ENCODE data around the gene LPO.

Gene LPO

DNA sequence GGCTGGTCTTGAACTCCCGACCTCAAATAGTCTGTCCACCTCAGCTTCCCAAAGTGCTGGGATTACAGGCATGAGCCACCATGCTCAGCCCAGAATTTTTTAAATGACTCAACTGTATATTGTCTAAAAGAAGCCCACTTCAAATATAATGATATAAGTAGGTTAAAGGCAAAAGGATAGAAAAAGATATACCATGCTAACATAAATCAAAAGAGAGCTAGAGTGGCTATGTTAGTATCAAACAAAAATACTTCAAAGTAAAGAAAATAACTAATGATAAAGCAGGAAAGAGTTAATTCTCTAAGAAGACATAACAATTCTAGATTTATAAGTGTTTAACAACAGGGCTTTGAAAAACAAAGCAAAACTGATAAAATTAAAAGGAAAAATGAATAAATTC lies 55.6 kb downstream of the LPO start:
- TF ChIP-seq ZBTB7A (IDR thresholded peaks at IDR 0.05; ENCODE audit: low read depth): no peak
- TF ChIP-seq, protein P1, sequence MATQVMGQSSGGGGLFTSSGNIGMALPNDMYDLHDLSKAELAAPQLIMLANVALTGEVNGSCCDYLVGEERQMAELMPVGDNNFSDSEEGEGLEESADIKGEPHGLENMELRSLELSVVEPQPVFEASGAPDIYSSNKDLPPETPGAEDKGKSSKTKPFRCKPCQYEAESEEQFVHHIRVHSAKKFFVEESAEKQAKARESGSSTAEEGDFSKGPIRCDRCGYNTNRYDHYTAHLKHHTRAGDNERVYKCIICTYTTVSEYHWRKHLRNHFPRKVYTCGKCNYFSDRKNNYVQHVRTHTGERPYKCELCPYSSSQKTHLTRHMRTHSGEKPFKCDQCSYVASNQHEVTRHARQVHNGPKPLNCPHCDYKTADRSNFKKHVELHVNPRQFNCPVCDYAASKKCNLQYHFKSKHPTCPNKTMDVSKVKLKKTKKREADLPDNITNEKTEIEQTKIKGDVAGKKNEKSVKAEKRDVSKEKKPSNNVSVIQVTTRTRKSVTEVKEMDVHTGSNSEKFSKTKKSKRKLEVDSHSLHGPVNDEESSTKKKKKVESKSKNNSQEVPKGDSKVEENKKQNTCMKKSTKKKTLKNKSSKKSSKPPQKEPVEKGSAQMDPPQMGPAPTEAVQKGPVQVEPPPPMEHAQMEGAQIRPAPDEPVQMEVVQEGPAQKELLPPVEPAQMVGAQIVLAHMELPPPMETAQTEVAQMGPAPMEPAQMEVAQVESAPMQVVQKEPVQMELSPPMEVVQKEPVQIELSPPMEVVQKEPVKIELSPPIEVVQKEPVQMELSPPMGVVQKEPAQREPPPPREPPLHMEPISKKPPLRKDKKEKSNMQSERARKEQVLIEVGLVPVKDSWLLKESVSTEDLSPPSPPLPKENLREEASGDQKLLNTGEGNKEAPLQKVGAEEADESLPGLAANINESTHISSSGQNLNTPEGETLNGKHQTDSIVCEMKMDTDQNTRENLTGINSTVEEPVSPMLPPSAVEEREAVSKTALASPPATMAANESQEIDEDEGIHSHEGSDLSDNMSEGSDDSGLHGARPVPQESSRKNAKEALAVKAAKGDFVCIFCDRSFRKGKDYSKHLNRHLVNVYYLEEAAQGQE (IDR thresholded peaks at IDR 0.05; ENCODE audit: low read depth): no peak

DNA sequence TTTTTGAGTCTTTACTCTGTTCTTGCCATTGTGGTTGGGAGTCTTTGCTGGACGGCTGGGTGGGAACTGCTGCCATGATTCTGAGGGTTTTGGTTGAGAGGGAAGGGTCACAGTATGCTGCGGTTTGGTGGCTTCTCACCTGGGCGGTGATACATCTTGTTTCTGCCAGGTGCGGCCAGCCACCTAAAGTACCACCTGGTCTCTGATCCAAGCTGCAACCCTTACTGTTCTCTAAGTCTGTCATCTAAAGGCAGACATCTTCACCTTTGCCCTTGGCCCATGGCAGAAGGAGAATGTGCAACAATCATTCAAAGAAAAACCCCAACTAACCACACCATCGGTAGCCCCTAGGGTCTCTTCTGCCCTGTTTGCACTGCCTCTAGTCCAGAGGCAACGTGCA lies 62.0 kb downstream of the LPO start:
- TF ChIP-seq EP300 (IDR thresholded peaks at IDR 0.05; ENCODE audit: borderline replicate concordance): no peak
- TF ChIP-seq, protein P2, sequence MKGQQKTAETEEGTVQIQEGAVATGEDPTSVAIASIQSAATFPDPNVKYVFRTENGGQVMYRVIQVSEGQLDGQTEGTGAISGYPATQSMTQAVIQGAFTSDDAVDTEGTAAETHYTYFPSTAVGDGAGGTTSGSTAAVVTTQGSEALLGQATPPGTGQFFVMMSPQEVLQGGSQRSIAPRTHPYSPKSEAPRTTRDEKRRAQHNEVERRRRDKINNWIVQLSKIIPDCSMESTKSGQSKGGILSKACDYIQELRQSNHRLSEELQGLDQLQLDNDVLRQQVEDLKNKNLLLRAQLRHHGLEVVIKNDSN (IDR thresholded peaks at IDR 0.05): no peak
- no peak for TF ChIP-seq NFIC (IDR thresholded peaks at IDR 0.05)
- TF ChIP-seq, protein P1 (IDR thresholded peaks at IDR 0.05; ENCODE audit: low read depth): no peak
- no peak for TF ChIP-seq CREB1 (IDR thresholded peaks at IDR 0.05; ENCODE audit: low read depth)
- TF ChIP-seq FOXM1 (IDR thresholded peaks at IDR 0.05; ENCODE audit: borderline replicate concordance, low read depth): no peak
- TF ChIP-seq CEBPB (IDR thresholded peaks at IDR 0.05): no peak
- no peak for TF ChIP-seq EGR1 (IDR thresholded peaks at IDR 0.05)
- TF ChIP-seq RAD21 (IDR thresholded peaks at IDR 0.05; ENCODE audit: low read depth): no peak
- TF ChIP-seq MAX (IDR thresholded peaks at IDR 0.05): no peak
- TF ChIP-seq TAF1 (IDR thresholded peaks at IDR 0.05; ENCODE audit: low read depth): no peak
- TF ChIP-seq TEAD4 (IDR thresholded peaks at IDR 0.05): no peak
- no peak for TF ChIP-seq ZBTB7A (IDR thresholded peaks at IDR 0.05; ENCODE audit: low read depth)
- TF ChIP-seq TCF12 (IDR thresholded peaks at IDR 0.05; ENCODE audit: low read depth): no peak
- TF ChIP-seq YY1 (IDR thresholded peaks at IDR 0.05; ENCODE audit: low read depth): no peak

GRCh38 chr17:58301504-58302150 lies 63.2 kb downstream of the LPO start:
- TF ChIP-seq YY1 (IDR thresholded peaks at IDR 0.05; ENCODE audit: low read depth): no peak
- TF ChIP-seq TCF12 (IDR thresholded peaks at IDR 0.05; ENCODE audit: low read depth): no peak
- TF ChIP-seq MAX (IDR thresholded peaks at IDR 0.05): no peak
- no peak for TF ChIP-seq CREB1 (IDR thresholded peaks at IDR 0.05; ENCODE audit: low read depth)
- no peak for TF ChIP-seq EP300 (IDR thresholded peaks at IDR 0.05; ENCODE audit: borderline replicate concordance)
- TF ChIP-seq NFIC (IDR thresholded peaks at IDR 0.05): no peak
- TF ChIP-seq EGR1 (IDR thresholded peaks at IDR 0.05): no peak
- TF ChIP-seq, protein P2 (IDR thresholded peaks at IDR 0.05): no peak
- no peak for TF ChIP-seq ZBTB7A (IDR thresholded peaks at IDR 0.05; ENCODE audit: low read depth)
- TF ChIP-seq TAF1 (IDR thresholded peaks at IDR 0.05; ENCODE audit: low read depth): no peak
- no peak for TF ChIP-seq FOXM1 (IDR thresholded peaks at IDR 0.05; ENCODE audit: borderline replicate concordance, low read depth)
- TF ChIP-seq, protein P1 (IDR thresholded peaks at IDR 0.05; ENCODE audit: low read depth): no peak
- no peak for TF ChIP-seq RAD21 (IDR thresholded peaks at IDR 0.05; ENCODE audit: low read depth)

DNA sequence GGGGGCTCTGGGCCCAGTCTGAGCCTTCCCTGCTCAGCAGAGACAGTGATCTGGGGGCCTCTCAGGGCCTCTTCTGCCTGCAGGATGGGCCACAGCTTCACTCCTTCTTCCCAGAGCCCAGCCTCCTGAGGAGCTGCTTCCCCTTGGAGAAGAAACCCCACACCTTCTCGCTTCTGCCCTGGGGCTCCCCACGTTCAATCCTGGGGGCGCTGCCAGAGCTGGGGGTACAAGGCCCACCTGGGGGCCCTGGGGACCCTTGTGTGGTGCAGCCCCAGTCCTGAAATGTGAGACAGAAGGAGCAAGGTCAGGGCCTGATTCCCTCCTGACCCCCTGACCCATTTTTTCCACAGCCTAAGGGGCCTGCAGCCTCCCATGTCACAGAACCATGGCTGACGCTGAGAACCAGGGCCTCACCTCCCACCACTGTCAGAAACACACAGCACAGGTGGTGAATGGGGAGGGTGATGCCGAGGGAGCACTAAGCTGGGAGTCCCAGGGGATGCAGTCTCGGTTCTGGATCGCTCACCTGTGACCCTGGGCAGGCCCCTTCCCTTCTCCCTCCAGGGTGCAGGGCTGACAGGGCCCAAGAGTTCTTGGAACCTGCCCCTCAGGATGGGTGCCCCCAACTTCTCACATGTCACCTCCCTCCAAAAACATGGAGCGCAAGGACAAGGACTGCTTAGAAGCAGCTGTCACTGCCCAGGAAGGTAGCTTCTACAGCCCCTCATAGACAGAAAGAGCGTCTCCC lies 64.0 kb downstream of the LPO start:
- TF ChIP-seq EP300 (IDR thresholded peaks at IDR 0.05; ENCODE audit: borderline replicate concordance): no peak
